Measurements from ENCODE around the gene CYTH4.

CYTH4 gene

DNA sequence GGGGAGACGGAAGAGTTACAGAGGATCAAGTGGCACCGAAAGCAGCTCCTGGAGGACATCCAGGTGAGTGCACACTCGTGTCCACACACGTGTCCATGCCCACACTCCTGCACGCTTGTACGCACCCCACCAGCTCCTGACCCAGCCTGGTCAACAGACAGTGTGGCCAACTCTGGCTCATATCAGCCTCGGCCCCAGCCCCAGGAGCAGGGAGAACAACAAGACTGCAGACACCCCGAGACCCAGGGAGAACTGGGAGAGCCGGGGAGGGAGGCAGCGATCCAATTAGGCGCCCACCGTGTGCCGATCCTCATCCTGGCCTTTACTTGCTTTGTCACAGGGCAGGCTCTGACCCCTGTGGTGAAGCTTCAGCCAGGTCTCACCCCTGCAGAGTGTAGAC is 10.3 kb downstream of the CYTH4 start:
- no peak for DNase-seq

GRCh38 chr22:37293172-37293571 is 10.9 kb downstream of the CYTH4 start:
- DNase-seq: no peak

DNA sequence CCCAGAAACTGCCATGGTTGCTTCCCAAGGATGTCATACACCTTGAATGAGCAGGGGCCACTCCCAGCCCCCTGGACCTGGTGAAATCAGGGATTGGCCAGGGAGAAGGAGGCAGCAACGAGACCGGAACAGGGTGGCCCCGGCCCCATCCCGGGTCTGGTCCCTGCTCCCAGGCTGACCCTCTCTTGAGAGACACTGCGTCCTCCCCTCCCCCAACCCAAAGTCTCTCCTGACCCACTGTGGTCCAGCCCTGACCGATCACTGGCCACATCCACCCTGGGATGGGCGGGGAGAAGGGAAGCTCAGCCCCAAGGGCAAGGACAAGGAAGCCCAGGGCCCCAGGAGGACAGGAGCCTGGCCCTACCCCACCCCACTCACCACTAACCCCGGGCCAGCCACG is 12.4 kb downstream of the CYTH4 start:
- no peak for DNase-seq

GRCh38 chr22:37295213-37295886 is 13.0 kb downstream of the CYTH4 start:
- no peak for DNase-seq

DNA sequence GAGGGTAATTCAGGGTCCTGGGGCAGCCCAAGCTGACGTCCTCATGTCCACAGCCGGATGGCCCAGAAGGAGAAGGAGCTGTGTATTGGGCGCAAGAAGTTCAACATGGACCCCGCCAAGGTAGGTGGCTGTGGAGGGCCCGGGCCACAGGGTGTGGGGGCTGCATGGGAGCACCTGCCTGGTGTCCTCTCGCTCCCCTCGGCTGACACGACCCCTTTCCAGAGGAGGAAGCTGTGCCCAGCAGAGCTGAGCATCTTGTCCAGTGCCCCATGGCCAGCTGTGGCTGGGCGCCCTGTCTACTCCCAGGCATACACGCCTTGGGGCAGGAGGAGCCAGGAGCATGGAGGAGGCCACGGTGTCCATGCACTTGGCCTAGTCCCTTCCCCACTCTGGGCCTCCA is 13.6 kb downstream of the CYTH4 start:
- DNase-seq: no peak

DNA sequence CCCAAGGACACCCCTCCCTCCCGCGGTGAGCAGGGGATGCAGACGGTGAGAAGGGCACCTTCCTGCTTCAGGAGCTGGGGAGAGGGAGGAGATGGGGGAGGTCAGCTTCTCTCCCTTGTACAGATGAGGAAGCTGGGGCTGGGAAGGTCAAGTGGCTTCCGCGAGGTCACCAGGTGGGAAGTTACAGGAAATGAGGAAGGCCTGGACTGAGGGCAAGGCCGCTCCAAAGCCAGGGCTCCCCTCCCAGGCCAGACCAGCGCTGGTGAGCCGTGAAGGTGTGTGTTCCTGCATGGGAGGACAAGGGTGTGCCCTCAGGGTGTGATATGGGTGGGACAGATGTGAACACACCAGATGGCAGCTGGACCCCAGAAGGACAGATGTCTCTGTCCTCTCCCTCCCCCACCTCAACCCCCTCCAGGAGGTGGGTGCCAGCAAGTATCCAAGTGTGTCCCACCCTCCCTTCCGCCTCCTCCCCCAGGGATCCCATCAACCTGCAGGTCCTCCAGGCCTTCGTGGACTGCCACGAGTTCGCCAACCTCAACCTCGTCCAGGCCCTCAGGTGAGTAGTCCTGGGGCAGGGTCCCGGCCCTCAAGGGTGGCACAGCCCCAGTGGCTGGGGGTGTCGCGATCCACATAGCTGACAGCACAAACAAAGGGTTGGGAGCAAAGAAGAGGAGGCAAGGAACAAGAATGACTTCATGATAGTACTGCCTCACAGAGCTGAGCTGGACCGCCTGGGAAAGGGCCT is 16.6 kb downstream of the CYTH4 start:
- DNase-seq: no peak

- DNase-seq: no peak
Observed at GRCh38 chr22:37299969-37300509, 17.7 kb downstream of the CYTH4 start.

DNA sequence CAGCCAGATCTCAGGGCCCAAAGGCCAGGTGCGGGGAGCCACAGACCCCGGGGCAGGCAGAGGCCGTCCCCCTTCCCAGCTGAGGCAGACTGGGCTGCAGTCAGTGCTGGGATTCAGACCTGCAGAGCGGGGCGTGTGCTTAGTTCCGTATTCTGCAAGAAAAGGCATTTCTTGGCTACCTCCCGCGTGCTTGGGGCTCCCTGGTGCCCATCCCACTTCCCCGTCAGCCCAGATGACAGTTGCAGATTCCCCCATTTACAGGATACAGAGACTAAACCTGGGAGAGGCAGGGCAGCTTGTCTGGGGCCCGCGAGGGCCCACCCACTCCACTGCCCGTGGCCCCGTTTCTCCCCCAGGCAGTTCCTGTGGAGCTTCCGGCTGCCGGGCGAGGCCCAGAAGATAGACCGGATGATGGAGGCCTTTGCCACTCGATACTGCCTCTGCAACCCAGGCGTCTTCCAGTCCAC is 18.3 kb downstream of the CYTH4 start:
- no peak for DNase-seq

DNA sequence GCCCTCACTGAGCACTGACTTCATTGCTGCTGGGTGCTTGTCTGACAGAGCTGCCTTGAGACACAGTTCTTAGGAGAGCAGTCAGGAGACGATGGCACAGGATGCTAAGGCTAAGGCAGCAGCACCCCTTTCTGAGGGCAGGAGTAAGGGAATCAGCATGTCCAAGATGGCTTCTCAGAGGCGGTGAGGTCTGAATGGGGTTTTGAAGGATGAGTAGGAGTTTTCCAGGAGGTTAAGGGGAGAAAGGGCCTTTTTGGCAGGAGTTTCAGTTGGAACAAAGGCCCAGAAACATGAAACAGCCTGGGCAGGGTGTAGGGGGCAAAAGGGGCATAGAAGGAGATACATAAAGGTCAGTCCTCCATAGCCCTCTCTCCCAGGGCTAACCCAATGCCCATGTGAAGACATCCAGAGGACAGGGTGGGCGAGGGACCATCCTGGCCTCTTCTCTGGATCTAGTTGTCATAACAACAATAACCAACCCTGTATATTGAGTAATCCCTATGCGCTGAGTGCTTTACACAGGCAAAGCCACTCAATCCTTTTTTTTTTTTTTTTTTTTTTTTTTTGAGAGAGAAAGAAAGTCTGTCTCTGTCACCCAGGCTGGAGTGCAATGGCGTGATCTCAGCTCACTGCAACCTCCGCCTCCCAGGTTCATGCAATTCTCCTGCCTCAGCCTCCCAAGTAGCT is 19.0 kb downstream of the CYTH4 start:
- no peak for DNase-seq

DNA sequence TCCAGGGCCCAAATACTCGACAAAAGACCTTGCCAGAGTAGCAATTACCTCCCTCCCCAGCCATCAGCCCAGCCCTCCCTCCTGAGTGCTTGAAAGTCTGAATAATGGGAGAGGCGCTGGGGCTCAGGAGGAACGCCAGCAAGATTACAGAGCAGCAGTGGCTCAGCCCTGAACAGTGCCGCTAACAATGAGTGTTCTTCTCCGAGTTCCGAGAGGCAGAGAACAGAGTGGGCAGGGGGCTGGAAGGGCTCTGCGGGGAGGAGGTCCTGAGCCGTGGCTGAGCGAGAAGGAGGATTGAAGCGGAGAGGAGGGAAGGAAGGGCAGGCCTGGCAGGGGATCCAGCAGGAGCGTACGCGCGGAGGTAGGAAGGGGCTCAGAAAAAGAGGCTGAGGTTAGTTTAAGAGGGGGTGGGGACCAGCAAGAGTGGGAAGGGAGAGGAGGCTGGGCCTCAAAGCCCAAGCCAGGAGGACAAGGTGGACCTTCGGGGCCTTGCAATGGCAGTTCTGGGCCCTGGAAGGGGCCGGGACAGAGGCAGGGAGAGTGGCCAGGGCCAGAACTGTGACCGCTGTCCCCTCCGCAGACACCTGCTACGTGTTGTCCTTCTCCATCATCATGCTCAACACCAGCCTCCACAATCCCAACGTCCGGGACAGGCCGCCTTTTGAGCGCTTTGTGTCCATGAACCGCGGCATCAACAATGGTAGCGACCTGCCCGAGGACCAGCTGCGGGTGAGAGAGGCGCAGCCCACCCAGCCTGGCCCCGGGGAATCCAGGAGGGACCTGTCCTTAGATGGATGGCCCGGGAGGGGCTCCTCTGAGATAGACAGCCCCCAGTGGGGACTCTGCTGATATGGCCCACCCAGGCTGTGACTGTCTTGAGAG is 20.6 kb downstream of the CYTH4 start:
- DNase-seq: no peak

- DNase-seq: no peak
Observed at GRCh38 chr22:37303821-37304274, 21.5 kb downstream of the CYTH4 start.

- DNase-seq: no peak
Observed at GRCh38 chr22:37304595-37305343, 22.5 kb downstream of the CYTH4 start.

GRCh38 chr22:37305887-37306286 is 23.6 kb downstream of the CYTH4 start:
- no peak for DNase-seq

- DNase-seq: no peak
Observed at GRCh38 chr22:37306494-37306829, 24.2 kb downstream of the CYTH4 start.

DNA sequence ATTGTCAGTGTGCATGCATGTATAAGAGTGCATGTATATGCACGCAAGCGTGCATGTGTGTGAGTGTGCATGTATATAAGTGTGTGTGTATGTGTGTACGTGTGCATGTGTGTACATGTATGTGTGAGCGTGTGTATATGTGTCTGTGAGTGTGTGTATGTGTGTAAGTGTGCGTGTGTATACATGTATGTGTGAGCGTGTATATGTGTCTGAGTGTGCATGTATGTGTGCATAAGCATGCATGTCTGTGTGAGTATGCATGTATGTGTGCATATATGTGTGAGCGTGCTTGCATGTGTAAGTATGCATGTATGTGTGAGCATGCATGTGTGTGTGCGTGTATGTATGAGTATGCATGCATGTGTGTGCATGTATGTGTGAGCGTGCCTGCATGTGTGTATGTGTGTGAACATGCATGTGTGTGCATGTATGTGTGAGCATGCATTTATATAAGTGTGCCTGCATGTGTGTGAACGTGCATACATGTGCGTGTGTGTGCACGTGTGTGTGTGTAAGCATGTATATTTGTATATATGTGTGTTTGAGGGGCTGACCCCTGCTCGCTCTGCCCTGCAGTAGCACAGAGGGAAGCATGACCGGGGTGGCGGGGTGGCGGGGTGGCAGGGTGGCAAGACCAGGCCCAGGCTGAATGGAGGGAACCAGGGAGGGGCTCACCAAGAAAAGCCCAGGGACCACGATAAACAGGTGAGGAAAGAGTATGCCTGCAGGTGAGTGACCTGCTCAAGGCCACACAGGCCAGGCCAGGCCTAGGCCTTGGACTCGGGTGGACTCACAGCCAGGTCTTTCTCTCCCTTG is 26.3 kb downstream of the CYTH4 start:
- no peak for DNase-seq

DNA sequence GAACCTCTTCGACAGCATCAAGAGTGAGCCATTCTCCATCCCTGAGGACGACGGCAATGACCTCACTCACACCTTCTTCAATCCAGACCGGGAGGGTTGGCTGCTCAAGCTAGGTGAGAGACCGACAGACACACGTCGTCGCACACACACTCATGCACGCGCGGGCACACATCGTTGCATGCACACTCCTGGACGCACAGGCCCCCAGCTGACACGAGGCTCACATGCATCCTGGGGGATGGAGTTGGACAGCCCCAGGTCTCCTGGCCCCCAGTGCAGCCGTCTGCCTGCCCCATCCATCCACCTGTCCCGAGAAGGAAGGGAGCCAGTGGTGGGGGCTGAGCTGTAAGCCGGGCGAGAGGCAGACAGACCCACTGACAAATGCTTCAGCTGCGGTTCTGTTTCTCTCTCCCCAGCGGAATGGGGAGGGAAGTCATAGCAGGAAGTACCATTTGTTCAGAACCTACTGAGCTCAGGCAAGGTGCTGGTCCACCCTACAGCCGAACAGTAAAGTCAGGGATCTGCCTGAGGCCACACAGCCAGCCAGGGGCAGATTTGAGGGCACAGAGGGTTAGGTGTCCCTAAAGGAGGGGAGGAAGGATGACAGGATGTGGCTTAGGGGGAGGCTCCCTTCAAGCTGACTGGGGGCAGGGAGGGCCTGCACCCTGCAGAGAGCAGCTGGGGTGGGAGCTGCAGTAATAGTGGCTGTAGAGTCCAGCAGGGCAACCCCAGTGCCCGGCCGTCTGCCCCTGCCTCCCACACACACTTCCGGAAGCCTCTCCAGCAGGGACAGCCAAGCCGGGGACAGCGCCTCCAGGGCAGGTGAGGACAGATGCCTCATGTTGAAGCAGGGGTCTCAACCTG is 27.1 kb downstream of the CYTH4 start:
- DNase-seq: no peak

DNA sequence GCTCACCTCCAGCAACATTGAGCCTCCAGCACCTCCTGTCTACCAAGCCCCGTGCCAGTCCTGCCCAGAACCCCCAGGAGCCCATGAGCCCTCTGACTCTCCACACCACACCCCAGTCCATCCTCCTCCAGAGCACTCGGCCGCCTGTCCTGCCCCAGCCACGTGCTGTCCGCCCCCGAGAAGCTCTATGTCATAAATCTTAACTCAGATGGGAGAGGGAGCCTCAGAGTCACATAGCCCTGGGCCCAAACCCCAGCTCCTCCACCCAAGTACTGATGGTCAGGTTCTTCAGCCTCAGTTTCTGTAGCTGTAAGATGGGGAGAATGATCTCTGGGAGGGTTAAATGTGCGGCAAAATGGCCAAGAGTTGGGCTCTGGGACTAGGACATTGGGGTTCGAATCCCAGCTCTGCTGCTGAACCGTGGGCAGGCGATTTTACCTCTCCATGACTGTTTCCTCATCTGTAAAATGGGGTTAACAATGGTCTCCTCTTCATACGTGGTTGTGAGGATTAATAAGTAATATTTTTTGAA is 27.8 kb downstream of the CYTH4 start:
- no peak for DNase-seq

- no peak for DNase-seq
Observed at GRCh38 chr22:37310815-37311595, 28.7 kb downstream of the CYTH4 start.

GRCh38 chr22:37311761-37312312 is 29.5 kb downstream of the CYTH4 start:
- DNase-seq: no peak

All from NCI-H2171 treated with DMSO at 0.1 percent for 48 hours (cell line).